CMK (cell line): ENCODE data around the gene TSPY8.
"Not testable (repeated sequence)": the region's sequence is repeated elsewhere in the genome, so short reads cannot be mapped to it uniquely, and the experiment has no call there.

Source experiments
- DNase-seq: peaks from one replicate; pipeline ENCODE4 v3.0.0-alpha.2; 2010; ENCODE audit warnings: low read depth

The TSPY8 gene

GRCh38 chrY:9357497-9357896 lies at the start of gene TSPY8:
TSPY8 (plus strand) TSS chrY:9357797; CDS start chrY:9357843, 46 bp downstream.
- not testable (repeated sequence) for DNase-seq

- no peak for DNase-seq
These were observed 36.6 kb upstream of the TSPY8 start for GRCh38 chrY:9320996-9321395.

GRCh38 chrY:9337164-9337563 lies 20.4 kb upstream of the TSPY8 start, which contains the start of gene TSPY4:
TSPY4 (plus strand) TSS chrY:9337464; CDS start chrY:9337510, 46 bp downstream.
- DNase-seq, result not testable (repeated sequence)

- not testable (repeated sequence) for DNase-seq
These were observed 38.9 kb downstream of the TSPY8 start for GRCh38 chrY:9396527-9396926.

GRCh38 chrY:9398121-9398520 lies 40.5 kb downstream of the TSPY8 start, which contains the start of gene TSPY3:
TSPY3 (plus strand) TSS chrY:9398421; CDS start chrY:9398467, 46 bp downstream.
- DNase-seq, result not testable (repeated sequence)
